ENCODE results near the gene HTN1.
"Not testable (repeated sequence)": the region's sequence is repeated elsewhere in the genome, so short reads cannot be mapped to it uniquely, and the experiment has no call there.

HTN1 gene

GRCh38 chr4:70050138-70050537, at the start of gene HTN1:
Gene HTN1 (plus strand): TSS chr4:70050438. CDS start chr4:70053077, 2,639 bp downstream.
- DNase-seq, result not testable (repeated sequence)

DNA sequence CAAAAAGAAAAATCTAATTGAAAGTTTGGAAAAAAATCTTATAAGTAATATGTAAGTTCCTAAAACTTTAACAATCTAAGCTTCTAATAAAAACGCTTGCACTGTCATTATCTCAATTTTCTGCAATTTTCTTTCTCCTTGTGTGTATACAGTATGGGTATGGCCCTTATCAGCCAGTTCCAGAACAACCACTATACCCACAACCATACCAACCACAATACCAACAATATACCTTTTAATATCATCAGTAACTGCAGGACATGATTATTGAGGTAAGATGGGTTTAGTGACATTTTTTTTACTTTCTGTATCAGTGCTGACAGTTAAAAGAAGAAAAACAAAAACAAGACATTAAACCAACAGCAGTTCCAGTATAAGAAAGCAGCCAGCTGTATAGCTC, 49.5 kb upstream of the HTN1 start:
- DNase-seq, result no peak

DNA sequence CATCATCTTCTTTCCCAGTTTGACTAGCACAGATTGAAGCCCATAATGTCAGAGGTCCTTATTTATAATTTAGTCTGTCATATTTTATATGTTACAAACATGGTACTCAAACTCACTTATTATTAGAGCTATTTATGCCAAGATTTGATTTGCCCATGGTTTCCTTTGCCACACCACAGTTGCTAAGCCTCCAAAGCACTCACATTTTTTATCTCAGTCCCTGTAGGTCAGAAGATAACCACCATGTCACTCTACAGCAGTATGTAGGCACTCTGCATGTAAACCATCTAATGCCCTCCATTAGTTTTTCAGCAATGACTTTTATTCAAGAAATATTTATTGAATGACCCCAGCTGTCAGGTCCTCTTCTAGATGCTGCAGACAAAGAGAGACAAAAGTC, 47.7 kb upstream of the HTN1 start:
- no peak for DNase-seq

DNA sequence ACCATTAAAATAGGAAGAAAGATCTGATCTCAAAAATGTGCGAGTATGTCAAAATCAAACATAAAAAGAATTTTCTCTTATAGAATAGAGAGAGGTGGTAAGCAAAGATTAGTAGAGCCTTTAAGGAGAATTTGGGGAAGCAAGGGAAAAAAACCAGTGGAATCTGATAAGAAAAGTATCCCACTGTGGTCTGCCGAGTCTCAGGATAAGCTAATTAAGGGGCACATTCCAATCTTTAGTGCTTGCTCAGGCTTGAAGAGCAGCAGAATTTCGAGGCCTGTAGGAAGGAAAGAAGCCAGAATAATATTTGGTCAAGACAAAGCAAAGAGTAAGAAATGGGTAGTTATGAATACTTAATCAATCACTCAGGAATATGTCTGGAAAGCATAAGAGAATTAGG, 41.5 kb upstream of the HTN1 start:
- no peak for DNase-seq

GRCh38 chr4:70019006-70019405, 31.2 kb upstream of the HTN1 start:
- DNase-seq, result not testable (repeated sequence)

DNA sequence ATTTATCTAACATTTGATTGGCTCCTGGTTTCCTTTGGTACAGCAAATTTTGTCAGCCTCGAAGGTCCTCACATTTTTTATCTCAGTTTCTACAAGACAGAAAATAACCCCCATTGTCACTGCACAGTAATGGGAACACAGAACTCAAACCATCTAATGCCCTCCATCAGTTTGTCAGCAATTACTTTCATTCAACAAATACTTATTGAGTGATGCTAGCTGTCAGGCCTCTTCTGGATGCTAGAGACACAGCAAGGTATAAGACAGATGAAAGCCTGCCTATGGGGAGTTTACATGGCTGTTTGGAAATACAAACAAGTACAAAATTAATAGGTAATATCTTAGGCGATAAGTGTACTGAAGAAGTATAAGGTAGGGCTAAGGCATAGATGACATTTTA, 27.0 kb upstream of the HTN1 start:
- no peak for DNase-seq

- no peak for DNase-seq
These were observed 23.2 kb upstream of the HTN1 start for GRCh38 chr4:70027011-70027410.

- not testable (repeated sequence) for DNase-seq
These were observed 22.1 kb upstream of the HTN1 start, which contains the start of gene HTN3 for GRCh38 chr4:70028159-70028558. Gene HTN3 (plus strand): TSS chr4:70028459. CDS start chr4:70030741, 2,282 bp downstream.

DNA sequence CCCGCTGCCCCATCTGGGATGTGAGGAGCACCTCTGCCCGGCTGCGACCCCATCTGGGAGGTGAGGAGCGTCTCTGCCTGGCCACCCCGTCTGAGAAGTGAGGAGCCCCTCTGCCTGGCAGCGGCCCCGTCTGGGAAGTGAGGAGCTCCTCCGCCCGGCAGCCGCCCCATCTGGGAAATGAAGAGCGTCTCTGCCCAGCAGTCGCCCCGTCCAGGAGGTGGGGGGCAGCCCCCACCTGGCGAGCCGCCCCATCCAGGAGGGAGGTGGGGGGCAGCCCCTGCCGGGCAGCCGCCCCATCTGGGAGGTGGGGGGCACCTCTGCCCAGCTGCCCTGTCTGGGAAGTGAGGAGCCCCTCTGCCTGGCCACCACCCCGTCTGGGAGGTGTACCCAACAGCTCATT, 12.7 kb upstream of the HTN1 start:
- DNase-seq, result not testable (repeated sequence)

DNA sequence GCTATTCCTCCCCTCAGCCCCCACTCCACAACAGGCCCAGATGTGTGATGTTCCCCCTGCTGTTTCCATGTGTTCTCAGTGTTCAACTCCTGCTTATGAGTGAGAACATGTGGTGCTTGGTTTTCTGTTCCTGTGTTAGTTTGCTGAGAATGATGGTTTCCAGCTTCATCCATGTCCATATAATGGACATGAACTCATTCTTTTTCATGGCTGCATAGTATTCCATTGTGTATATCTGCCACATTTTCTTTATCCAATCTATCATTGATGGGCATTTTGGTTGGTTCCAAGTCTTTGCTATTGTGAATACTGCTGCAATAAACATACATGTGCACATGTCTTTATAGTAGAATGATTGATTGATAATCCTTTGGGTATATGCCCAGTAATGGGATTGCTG, 10.3 kb upstream of the HTN1 start:
- DNase-seq, result not testable (repeated sequence)

- no peak for DNase-seq
These were observed 8.5 kb upstream of the HTN1 start for GRCh38 chr4:70041652-70042286.

DNA sequence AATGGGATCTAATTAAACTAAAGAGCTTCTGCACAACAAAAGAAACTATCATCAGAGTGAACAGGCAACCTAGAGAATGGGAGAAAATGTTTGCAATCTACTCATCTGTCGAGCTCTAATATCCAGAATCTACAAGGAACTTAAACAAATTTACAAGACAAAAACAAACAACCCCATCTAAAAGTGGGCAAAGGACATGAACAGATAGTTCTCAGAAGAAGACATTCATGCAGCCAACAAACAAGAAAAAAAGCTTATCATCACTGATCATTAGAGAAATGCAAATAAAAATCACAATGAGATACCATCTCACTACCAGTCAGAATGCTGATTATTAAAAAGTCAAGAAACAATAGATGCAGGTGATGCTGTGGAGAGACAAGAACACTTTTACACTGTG, 6.3 kb downstream of the HTN1 start:
- DNase-seq, result not testable (repeated sequence)

GRCh38 chr4:70057651-70058050, 7.4 kb downstream of the HTN1 start:
- DNase-seq, result no peak

- DNase-seq, result no peak
These were observed 8.9 kb downstream of the HTN1 start for GRCh38 chr4:70059149-70059548.

DNA sequence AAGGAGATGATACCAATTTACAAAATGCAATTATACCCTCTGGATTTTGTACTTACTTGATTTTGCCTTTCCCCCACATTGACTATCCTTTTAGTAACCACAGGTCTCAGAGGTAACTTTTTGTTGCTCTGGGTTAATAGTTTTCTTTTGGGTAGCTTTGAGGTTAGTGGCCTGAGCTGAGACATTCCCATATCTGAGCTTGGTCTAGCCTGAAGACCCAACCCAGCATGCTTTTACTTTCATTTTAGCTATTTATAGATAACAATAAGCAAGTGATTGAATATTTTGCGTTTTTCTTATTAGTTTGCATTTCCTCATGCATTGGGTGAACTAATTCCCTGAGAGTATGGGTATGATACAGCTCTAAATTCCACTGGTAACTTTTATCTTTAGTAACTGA, 11.8 kb downstream of the HTN1 start:
- DNase-seq, result no peak

GRCh38 chr4:70080205-70080604, 30.0 kb downstream of the HTN1 start:
- DNase-seq, result no peak

DNA sequence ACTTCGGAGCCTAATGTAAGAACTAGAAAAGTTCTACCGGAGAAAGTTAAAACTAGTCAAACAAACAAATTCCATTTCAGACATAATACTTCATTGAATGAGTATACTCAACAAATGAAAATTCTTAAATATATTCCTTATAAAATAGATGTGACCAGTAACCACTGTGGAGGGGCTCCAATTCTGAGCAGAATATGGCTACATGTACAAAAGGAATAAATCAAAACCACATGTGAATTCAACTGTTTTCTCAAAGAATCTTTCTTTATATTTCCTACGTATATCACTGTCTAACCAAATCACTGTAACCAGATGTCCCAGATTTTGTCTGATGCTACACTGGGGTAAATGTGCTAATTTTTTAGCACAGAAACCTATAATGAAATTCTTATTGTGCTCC, 49.0 kb downstream of the HTN1 start:
- DNase-seq, result no peak
